Tibial nerve (tissue), 3 donors: ENCODE results near the gene ADD2.

Experiments used
- EP300 ChIP-seq, 2 donors: sonication (generic); formaldehyde crosslinking; IDR thresholded peaks; one replicate each; pipeline ENCODE4 v1.6.1; 2017; ENCODE audit warnings: antibody characterized with exemption in 2 of 2, mild to moderate bottlenecking in 1 of 2
- POLR2A ChIP-seq, 2 donors: fragments of 450-650 bp; IDR thresholded peaks; one replicate each; pipeline ENCODE4 v1.6.1; 2017; ENCODE audit warnings: antibody characterized with exemption in 2 of 2, mild to moderate bottlenecking in 2 of 2, moderate library complexity in 2 of 2

DNA sequence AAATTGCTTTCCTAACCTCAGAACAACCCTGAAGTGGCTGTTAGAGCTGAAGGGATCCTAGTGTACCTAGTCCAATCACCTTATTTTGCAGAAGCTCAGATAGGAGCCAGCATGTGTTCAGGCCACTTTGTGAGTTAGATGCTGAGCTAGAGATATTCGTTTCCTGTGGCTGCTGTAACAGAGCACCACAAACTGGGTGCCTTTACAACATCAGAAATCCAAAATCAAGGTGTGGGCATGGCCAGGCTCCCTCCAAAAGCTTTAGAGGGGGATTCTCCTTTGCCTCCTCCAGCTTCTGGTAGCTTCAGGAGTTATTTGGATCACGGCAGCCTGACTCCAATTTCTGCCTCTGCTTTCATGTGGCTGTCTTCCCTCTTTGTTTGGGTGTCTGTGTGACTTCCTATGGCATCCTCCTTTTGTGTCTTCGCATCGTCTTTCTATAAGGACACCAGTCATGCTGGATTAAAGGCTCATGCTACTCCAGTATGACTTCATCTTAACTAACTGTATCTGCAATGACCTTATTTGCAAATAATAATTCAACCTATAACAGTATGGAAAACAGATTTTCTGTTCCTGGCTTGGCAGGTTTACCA lies 128.1 kb downstream of the ADD2 start:
- TF ChIP-seq POLR2A (IDR thresholded peaks at IDR 0.05) (no peak), EP300 (IDR thresholded peaks at IDR 0.05) (no peak)
